HUDEP-2 (cell line): ENCODE measurements around the gene SMG6.
"Not testable (repeated sequence)": the region's sequence is repeated elsewhere in the genome, so short reads cannot be mapped to it uniquely, and the experiment has no call there.

ENCODE experiments used
- DNase-seq, 76 experiments: peaks; one replicate each; lab custom pipeline; 2025; ENCODE audit not compliant: unreplicated experiment in 76 of 76; lab: John Stamatoyannopoulos, UW

The SMG6 gene

GRCh38 chr17:2210726-2211125 is 92.9 kb downstream of the SMG6 start:
- no peak for DNase-seq

DNA sequence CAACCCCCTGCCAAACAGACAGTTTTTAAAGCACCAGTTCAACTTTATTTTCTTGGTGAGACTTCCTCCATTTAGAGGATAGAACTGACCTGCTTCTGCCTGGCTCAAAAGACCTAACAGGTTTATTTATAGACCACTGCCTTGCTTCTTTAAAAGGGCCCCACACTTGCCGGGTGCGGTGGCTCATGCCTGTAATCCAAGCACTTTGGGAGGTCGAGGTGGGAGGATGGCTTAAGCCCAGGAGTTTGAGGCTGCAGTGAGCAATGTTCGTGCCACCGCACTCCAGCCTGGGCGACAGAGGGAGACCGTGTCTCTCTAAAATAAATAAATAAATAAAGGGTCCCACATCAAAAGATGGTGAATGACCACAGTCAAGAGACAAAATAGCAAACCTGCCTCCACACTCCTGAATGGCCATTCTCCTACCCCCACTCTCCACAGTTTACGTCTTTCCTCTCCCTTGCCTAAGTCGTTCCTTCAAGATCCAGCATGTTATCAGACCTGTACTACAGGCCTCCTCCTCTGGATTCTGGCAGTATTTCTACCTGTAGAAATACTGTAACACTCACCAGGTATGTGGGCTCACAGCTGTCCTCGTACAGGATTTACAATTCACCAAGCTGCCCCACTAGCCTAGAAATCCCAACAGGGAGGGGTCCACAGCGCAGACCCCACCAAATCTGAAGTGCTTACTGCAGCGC is 95.6 kb downstream of the SMG6 start:
- no peak for DNase-seq

GRCh38 chr17:2204393-2204792 is 99.2 kb downstream of the SMG6 start:
- DNase-seq, result no peak

- no peak for DNase-seq
Measured at GRCh38 chr17:2203818-2204217, 99.8 kb downstream of the SMG6 start.

GRCh38 chr17:2202996-2203575 is 100.5 kb downstream of the SMG6 start:
- no peak for DNase-seq

DNA sequence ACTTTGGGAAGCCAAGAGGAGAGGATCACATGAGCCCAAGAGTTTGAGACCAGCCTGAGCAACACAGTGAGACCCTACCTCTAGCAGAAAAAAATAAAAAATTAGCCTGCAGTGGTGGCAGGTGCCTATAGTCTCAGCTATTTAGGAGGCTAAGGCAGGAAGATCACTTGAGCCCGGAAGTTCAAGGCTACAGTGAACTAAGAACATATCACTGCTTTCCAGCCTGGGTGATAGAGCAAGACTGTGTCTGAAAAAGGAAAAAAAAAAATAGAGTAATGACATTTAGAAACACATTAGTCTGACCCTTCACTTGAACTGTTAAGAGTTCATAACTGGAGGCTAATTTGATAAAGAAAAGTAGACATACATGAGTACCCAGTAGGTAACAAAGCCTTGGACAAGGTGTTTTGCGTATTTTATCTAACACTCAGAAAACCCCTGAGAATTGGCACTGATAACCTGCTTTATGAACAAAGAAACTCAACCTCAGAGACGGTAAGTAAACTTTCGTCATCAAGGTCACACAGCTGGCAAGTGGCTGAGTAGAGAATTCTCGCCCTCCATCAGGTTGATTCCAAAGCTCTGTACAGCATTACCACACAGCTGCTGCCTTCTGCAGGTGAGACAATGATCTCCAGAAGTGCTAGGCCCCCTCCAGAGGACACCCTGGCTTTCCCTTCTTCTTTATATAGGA is 101.1 kb downstream of the SMG6 start:
- no peak for DNase-seq

- not testable (repeated sequence) for DNase-seq
Measured at GRCh38 chr17:2199386-2199785, 104.2 kb downstream of the SMG6 start.

GRCh38 chr17:2198927-2199326 is 104.7 kb downstream of the SMG6 start:
- DNase-seq, result no peak

DNA sequence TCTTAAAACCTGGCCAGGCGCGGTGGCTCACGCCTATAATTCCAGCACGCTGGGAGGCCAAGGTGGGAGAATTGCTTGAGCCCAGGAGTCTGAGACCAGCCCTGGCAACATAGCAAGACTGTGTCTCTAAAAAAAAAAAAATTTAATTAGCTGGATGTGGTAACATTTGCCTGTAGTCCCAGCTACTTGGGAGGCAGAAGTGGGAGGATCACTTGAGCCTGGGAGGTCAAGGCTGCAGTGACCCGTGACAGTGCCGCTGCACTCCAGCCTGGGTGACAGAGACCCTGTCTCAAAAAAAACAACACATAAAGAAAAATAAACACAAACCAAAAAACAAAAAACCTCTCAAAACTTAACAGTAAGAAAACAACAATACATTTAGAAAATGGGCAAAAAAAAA is 106.3 kb downstream of the SMG6 start:
- DNase-seq, result no peak

- peak in 16 of 76 experiments; percentile 5 to 43 (median 20) for DNase-seq
Measured at GRCh38 chr17:2195729-2196128, 107.9 kb downstream of the SMG6 start.

DNA sequence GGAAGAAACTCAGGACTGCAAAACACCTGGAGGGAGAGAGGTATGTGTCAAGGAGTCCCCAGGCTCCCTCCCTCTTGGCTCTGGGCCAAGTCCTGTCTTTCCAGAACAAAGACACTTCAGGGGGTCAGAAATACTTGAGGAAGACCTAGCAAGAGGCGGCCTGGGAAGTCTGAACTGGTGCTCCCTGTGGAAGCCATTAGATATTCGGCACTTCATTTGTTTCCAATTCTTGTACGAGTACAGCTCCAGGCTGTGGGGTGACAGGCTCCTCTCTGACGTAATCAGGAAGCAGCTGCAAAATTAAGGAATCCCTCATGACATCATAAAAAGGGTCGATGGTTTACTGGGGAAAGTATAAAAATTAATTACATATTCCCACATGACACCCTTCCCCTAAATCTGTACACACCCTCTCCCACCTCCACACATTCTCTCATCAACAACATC is 108.7 kb downstream of the SMG6 start:
- no peak for DNase-seq

DNA sequence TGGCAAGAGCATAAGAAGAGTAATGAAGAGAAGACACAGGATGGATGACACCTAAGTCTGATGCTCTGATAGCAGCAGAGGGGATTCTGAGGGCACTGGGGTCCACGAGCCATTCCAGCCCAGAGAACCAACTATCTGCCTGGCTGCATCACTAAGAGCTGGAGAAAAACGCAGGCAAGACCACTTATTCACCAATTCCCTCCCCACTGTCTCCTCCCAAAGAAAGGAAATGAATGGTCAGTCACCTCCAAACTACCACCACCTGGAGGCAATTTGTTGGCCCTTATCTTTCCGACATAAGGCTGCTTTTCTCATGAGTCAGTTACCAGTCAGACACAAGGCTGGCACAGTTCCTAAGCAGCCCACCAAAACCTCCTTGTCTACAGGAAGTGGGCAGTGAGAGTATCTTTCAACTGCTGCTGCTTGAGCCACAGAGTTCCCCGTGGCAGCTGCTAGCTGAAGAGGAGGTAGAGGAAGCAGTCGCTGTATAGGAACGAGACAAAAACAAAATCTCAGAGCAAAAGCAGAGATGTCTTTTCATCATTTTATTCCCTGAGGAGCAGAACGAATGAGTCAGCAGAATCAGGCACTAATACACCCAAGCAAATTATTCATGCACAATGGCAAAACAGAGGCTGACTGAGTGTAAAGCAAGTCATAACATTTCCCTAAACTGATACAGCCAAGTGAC is 111.1 kb downstream of the SMG6 start:
- peak in 32 of 76 experiments; percentile 8 to 61 (median 33) for DNase-seq

DNA sequence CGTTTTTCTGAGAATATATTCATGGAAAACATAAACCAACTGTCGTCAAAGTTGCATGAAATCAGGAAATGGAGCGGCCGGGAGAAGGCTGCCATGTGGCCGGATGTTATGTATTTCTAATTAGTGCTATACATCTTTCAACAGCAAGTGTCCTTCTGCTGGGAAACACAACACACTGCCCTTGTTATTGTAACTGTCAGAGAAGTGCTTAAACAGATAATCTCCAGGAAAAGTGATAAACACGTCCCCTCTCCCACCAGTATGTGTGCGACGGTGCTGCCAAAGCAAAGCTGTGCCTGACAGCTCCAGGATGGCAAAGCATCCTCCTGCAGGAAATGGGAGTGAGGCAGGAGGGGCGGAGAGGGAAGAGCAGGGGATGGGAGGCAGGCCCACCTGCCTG is 111.8 kb downstream of the SMG6 start:
- no peak for DNase-seq

- DNase-seq, result no peak
Measured at GRCh38 chr17:2191227-2191626, 112.4 kb downstream of the SMG6 start.

- DNase-seq, result peak in 2 of 76 experiments; percentile 4 to 9
Measured at GRCh38 chr17:2190014-2190413, 113.6 kb downstream of the SMG6 start.

- no peak for DNase-seq
Measured at GRCh38 chr17:2188971-2189630, 114.5 kb downstream of the SMG6 start.

DNA sequence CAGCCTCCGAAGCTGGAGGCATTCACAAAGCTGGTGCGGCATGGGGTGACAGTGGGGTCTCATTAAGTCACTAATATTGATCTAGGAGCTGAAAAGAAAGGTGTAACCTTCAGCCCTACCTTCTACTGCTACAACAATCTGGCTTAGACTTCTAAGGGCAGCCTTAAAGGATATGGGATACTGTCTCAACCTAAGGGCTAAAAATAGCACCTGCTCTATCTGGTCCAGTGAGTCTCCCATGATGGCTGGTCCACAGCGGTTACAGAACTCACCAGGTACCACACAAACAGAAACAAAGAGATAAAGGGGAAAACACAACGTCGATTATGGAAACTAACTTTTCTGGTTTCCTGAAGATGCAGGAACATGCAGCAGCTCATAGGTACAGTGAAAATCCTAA is 115.8 kb downstream of the SMG6 start:
- DNase-seq, result no peak

DNA sequence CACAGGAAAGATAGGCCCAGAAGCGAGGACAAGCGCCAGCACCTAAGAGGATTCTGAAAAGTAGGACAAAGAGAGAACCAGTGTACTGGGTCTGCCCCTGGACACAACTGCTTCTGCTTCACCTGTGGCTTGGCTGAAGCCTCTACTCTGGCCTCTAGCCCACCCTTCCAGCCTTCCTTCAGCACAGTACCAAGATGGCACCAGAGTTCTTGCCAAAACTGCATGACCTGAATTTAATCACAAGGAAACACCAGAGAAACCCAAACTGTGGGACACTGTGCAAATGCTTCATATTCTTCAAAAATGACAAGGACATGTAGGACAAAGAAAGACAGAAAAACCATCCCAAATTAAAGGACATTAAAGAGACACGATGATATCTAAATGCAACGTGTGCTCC is 116.6 kb downstream of the SMG6 start:
- no peak for DNase-seq

- DNase-seq, result peak in 12 of 76 experiments; percentile 13 to 75 (median 67)
Measured at GRCh38 chr17:2184993-2185931, 118.3 kb downstream of the SMG6 start.

GRCh38 chr17:2183346-2183745 is 120.2 kb downstream of the SMG6 start:
- DNase-seq, result no peak
